ENCODE measurements around the gene MAEA.

Gene MAEA

DNA sequence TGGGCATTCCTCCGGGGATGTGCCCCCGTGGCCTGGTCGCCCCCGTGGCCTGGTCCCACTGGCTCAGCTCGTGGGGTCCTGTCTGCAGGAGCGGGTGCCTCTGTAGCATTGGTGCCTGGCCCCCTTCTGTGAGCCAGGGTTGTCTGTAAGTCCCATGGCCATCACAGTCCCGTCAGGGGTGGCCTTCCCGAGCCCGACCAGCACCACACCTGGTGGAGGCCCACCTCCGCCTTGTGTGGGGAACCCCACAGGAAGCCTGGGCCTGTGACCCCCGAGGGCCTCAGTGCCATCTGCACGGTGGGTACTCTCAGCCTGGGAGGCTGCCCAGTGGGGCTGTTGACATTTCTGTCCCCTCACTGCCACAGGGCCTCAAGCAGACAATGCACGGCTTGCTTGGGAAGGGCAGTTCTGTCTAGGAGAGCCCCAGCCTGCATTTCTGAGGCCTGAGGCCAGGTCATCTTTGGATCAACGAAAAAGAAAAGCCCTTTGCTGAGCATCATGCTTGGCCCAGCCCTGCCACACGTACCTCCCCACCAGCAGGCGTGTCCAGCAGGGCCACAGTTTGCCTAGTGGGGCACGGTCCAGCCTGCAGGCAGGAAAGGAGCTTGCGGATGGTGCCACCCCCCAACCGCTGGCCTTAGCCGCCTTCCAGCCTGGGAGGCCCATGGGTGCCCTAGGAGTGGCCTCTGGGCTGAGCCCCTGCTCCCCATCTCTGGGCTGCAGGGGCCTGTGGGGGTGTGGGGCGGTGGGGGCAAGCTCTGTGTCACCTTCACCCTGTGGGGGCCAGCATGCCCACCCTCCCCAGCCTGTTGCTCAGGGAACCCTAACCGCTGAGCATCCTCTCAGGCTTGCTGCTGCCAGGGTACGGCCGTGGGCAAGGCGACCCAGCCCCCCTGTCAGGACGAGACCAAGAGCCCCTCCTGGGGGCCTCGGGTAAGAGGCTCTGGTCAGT lies 93.4 kb downstream of the MAEA start:
- no peak for DNase-seq

DNA sequence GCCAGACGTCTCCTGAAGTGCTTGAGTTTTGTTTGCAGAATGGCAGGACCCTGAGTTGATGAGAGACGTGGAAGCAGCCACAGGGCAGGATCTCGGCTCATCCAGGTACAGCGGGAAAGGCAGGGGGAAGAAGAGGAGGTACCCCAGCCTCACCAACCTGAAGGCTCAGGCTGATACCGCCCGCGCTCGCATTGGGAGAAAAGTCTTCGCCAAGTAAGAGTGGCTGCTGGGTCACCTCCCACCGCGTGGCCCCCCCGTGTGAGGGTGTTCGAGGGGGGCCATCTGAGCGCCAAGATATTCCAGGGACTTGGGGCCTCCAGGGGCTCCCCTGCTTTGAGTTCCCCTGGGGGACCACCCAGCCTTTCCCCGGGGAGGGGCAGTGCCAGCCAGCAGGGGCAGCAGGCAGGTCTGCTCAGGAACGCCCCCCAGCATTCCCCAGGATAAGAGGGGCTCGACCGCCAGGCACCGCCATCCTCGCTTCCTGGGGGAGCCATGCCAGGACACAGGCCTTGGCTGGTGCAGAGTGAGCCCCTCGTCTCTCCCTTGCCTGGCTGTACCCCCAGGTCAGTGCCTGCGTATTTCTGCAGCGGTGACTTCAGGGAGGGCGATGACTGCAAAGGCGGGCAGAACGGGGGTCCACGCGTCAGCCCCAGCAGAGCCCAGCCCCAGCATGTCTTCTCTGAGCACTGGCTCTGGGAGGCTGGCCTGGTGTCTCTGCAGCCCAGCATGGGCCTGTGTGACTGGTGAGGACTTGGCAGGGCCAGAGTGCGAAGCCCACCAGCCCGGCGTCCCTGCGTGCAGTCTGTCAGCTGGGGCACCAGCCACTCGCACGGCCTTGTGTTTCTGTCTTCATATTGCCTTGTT lies 94.3 kb downstream of the MAEA start:
- no peak for DNase-seq

DNA sequence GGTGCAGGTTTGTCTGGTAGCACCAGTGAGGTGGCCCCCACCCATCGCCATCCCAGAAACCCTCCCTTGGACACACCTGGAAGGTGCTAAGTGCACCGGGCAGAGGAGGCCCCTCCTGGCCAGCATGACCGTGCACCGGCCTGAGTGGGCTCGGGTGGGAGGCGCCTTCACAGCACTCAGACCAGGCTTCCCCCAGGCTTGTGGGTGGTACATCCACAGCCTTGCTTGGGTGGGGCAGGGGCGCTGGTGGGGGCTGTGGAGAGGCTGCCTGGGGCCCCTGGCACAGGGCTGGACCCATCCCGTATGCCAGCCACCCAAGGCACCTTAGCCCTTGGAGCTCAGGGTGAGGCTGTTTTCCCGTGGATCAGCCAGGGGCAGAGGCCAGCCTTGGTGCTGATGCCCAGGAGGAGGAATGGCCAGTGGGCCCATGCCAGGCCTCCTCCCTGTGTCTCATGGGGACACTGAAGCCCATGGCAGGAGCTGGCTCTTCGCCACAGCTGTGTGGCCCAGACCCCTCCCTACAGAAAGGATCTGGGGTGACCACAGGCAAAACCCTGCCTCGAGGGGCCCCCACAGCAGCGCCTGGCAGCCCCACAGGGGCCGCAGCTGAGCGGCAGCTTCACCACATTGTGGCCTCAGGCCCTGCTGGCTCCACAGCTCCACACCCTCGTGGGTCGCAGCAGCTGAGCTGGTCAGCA lies 95.1 kb downstream of the MAEA start:
- DNase-seq: no peak

DNA sequence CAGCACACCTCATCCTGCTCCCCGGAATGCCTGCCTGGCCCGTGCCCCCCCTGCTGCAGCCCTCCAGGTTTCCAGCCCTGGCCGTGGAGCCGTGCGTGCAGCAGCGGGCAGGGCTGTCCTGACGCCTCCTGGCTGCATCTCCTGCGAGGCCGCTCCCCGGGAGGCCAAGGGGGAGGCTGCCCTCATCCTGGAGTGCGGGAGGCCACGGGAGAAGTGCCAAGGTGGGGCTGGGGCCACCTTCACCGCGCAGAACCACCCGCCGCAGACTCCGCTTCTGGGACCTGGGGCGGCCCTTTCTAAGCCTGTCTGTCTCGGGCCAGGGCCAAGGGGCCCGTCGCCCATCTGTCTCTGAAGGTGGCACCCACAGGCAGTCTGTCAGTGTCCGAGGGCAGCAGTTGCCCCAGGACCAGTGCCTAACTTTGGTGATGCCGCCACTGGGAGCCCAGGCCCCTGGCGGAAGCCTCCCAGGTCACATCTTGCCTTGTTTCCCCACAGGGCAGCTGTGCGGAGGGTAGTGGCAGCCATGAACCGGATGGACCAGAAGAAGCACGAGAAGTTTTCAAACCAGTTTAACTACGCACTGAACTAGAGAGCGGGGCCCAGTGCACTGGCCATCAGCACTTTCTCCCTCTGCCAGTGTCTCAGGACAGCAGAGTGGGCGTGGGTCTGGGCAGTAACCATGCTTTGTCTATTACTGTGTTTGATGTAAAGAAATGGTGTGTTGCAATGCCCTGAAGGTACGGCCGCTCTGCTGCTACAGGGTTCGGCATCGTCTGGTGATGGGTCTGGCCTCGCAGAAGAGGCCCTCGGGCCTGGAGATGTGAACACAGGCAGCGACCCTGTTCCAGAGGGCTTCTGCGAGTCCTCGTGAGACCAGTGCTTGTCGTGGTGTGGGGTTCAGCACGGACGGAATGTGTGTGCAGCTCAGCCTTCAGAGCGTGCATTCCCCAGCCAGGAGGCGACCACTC lies 96.0 kb downstream of the MAEA start:
- no peak for DNase-seq

Measured in CD4-positive, alpha-beta T cell treated with Interleukin-17A for 1 hour (primary cell).